HS-27A (cell line): ENCODE measurements around the gene SLC37A1.

Experiments used
- DNase-seq: peaks from one replicate; pipeline ENCODE4 v3.0.0-alpha.2; 2012; ENCODE audit warnings: low read depth, missing footprints

Gene SLC37A1

GRCh38 chr21:42562816-42563215, 49.2 kb downstream of the SLC37A1 start:
- DNase-seq = no peak

GRCh38 chr21:42563261-42563660, 49.6 kb downstream of the SLC37A1 start:
- DNase-seq = no peak

DNA sequence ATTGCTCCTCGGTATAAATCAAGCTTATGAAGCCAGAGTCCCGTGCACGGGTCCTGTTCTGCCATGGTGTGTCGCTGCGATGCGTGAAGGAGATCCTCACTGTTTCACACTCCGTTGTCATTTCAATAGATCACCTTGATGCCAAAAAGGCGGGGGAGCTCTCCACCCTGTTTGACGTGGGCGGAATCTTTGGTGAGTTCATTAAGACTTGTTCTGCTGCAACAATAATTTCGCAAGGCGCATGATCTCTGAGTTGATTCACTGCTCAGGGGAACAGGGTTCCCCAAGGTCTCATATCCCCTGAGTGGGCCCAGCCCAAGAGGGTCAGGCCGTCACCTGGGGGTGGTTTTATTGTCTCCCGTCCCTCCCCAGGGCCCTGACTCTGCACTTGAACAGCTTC, 50.0 kb downstream of the SLC37A1 start:
- no peak for DNase-seq

GRCh38 chr21:42564561-42564971, 50.9 kb downstream of the SLC37A1 start:
- no peak for DNase-seq

DNA sequence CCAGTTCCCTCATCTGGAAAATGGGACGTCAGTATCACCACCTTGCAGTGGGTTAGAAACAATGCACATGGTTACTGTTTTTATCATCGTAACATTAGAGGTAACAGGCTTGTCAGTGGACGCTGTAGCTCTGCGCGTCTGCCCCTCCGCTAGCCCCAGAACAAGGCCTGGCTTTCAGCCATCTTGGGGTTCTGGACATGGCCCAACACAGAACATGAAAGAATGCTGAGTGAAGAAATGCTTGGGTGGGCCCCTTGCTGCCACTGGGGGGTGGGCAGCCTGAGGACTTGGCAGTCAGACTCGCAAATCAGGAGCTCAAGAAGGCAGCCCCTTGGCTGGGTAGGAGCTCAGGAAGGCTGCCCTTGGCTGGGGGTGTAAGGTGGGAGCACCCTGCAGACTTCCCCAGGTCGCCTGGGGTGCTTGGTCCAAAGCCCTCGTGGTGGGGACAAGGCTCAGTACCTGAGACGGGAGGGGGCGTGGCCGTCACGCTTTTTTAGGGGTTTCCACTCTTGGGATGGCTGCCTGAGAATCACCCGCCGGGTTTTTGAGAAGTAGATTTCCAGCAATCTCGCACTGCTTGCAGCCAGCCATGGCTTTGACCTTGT, 51.7 kb downstream of the SLC37A1 start:
- DNase-seq = no peak

DNA sequence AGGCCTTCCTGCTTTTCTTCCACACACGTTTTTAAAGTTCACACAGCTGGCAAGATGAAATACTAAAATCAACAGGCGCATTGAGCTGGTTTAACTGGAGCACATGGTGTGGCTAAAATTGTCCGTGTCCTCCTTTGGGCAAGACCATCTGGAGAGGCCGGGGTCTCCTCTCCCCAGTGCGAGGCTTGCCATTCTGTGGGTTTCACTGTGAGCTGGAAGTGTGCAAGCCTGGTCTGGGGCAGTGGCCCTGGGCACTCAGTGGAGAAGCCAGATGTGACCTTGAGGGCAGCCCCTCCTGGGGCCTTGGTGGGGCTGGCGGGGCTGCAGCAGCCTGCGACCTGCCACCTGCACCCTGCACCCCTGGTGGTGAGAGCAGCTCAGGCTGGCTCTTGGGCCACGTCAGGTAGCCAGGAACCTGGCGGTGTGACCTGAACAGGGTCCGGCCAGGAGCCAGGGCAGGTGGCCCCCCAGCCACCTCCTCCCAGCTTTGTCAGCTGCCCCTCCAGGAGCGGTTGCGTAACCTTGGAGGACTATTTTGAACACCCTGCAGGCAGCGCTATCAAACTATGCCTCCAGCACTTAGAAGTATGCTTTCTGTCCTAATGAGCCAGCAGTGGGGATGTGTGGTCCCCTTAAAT, 52.4 kb downstream of the SLC37A1 start:
- no peak for DNase-seq

- no peak for DNase-seq
Observed at GRCh38 chr21:42566524-42567213, 53.0 kb downstream of the SLC37A1 start.

DNA sequence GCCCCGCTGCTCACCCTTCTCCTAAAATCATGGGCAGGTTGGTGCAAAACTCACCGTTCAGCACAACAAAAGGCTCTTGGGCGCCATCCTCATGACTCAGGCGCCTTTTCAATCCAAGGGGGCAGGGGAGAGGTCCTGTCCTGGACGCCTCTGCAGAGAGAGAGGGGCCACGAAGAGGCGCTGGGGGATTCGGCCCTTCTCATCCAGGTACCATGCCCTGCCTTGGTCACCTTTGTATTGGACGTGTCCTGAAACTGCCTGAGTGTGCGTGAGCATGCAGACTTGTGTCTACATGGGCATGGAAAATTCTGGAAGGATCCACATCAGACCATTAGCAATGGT, 53.5 kb downstream of the SLC37A1 start:
- no peak for DNase-seq

DNA sequence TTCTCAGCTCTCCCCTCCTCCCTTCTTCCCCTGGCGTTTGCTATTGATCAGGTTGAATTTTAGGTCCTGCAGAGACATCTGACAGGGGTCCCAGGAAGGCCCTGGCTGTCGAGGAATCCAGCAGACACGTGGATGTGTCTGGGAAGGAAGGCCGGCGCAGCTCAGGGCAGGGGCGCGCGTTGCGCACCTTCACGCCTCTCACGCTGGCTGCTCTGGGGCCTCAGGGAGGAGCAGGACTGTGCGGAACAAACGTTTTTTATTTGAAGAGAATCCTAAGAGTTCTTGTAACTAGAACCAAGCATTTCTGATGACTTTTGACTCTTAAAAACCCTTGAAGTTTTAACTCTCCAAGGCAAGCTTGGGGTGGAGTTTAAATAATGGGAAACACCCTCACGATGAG, 54.2 kb downstream of the SLC37A1 start:
- no peak for DNase-seq

DNA sequence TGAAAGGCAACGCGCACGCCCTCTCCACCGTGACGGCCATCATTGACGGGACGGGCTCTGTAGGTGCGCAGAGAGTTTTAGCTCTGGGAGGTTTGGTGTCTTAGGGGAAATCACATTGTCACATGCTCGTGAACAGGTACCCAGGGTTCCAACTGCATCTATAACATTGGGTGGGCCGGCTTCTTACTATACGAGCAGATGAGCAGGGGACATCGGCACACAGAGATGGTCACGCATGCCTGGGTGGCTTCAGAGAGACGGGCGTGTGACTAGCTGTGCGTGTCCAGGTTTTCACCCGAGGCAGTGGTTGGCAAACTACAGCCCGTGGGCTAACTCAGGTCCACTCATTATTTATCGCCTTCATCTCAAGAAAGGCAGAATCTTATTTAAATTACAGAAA, 54.7 kb downstream of the SLC37A1 start:
- no peak for DNase-seq

DNA sequence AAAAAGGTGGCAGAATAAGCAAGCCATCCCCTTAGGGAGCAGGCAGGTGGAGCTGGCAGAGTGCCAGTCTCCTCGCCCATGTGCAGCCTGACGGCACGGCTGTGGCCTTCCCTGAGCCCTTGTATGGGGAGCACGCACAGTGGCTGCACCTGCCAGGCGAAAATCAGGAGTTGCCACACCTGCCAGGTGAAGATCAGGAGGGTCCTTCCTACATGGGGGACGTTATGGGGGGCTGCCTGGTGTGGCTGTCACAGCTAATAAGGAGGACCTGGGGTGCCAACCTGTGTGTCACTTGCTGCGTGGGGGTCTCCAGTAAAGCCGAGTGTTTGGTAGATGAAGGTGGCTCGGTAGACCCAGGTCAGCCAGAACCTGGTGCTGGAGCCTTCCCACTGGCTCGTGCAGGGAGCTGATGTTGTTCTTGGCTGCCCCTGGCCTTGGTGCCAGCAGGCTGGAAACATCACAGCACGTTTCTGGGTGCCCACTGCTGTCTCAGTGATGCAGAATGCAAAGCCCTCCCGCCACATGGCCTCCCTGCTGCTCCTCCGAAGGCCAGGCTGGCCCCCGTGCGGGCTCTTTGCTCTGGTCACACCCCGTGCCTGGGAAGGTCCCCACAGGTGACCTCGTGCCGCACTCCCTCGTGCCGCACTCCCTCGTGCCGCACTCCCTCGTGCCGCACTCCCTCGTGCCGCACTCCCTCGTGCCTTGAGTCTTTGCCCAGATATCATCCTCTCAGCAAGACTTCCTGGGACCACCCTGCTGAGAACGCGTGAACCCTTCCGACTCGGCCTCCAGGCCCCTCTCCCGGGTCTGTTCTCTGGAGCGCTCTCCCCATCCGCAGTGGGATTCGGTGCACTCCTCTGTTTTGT, 55.4 kb downstream of the SLC37A1 start:
- no peak for DNase-seq

DNA sequence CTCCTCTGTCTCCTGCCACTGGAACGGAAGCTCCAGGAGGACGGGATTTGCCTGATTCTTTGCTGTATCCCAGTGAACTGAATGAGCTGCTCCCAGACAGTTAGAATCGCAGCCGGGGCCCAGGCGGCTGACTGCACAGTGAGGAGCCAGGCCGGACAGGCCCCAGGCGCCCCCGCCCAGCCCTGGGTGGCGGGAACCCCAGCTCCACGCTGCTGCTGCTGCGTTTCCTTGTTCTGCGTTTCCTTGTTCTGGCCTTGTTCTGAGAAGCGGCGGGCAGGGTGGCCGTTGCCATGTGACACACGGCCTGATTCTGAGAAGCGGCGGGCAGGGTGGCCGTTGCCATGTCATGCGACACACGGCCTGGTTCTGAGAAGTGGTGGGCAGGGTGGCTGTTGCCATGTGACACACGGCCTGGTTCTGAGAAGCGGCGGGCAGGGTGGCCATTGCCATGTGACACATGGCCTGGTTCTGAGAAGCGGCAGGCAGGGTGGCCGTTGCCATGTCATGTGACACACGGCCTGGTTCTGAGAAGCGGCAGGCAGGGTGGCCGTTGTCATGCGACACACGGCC, 56.2 kb downstream of the SLC37A1 start:
- DNase-seq = no peak

DNA sequence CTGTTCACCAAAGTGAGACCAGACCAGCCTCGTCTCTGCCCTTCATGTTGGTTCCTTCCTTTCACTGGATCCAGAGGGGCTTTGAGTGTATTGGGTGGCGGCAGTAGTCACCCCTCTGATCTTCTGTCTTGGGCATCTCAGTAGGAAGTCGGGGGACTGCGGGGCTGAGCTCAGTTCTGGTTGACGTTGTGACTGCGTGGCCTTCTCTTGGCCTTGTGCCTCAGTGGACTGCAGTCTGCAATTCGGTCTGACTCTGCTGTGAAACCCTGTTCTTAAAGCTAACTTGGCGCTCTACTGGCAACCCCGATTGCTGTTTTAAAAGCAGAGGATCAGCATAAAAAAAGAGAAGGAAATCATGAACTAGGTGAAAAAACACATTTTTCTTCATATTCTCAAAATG, 56.7 kb downstream of the SLC37A1 start:
- no peak for DNase-seq

DNA sequence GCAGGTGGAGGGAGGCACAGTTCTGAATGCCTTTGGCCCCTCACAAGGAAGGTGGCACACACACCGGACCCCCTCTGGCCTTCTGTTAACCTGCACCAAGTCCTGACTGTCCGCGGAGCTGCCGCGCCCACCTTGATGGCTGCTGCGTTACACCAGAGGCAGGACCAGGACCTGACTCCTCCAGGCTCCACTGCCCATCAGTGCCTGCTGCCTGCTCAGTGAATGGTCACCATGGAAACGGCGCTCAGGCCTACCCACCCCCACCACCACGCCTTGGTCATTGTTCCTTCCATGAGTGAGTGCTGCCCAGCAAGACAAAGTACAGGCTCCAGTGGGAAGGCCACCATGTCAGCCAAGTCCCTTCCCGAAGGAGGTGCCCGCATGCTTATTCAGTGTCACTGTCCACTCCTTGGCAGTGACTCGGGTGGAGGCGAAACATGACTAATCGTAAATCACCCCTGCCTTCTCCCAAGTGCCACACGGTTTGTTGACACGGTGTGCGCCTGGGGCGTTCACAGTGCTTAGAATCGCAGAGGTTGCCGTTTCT, 57.3 kb downstream of the SLC37A1 start:
- no peak for DNase-seq

DNA sequence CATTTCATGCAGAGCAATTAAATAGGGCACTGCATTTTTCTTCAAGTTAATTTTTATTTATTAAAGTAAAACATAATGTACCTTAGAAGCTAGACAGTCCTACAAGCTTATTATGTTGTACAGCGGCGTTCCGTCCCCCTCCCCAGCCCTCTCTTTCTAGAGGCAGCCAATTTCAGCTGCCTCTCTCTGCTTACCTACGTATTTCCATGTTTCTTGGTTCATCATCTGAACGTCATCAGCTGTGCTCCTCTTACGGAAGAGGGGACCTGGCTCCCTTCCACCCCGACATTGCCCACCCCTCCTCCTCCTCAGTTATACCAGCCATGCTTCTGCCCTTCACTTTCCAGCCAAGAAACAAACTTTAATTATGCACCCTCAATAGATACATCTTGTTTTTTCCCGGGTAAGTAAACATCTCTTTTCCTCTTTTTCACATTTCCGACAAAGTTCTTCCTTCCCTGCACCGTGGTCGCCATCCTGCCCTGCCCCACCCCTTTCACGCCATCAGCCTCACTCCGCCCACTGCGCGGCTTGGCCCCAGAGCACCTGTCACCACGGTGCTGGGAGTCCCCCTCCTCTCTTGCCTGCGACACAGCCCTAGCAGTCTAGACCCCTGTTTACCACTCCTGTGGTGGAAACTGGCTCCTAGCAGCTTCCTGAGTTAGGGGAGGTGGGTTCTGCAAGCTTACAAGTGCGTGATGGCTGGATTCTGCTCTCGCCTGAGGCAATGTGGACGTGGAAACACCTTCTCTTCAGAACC, 57.9 kb downstream of the SLC37A1 start:
- DNase-seq = no peak

DNA sequence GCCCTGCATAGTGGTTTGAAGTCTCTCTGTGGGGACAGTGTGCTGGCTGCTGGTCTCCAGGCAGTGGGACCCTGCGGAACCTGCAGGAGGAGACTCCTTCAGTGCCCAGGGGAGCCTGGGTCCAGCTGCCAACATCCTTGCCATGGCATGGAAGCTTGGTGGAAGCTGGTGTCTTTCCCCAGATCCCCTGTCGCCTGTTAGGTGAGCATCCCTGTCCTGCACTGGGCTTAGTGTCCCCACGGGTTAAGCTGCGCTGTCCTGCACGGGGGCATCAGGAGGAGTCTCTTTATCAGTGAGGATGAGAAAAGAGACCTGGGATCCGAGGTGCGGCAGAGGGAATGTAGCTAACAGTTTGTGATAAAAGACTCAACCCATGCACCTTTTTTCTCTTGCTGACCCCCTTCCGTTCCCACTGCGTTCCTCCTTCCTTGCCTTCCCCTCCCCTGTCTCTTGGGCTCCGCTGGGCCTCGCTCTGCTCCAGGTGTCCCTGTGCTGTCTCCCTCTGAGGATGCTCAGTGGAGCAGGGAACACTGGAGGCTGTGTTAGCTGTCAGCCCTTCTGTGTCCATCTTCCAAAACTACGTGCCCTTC, 59.3 kb downstream of the SLC37A1 start:
- DNase-seq = no peak

- no peak for DNase-seq
Observed at GRCh38 chr21:42574234-42575027, 60.8 kb downstream of the SLC37A1 start.

DNA sequence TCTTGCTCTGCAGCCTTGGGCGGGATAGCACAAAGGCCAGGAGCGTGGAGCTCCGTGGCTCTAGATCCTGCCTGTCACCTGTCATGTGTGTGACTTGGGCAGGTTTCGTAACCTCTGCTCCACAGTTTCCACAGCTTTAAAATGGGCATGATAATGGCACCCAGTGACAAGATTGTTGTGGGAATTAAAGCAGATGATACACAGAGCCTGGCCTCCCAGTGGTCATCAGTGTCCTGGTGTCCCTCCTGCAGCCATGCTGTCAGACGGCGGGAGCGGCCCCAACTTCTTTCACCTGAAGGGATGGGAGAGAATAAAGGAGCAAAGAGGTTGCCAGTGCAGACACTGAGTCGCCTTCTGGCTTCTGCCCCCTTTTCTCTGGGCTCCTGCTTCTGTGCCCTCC, 61.5 kb downstream of the SLC37A1 start:
- no peak for DNase-seq

DNA sequence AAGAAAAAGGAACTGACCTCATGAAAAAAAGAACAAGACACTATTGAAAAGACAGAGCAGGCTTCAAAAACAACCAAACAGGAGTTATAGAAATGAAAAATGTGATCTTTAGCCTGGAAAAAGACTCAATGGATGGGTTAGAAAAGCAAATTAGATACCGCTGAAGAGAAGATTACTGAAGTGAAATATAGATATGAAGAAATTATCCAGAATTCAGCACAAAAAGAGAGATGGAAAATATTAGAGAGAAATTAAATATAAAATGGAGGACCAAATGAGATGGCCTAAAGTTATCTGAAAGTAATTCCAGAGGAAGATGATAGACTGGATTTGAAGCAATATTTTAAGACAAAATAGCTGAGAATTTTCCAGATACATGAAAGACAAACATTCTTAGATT, 63.0 kb downstream of the SLC37A1 start:
- no peak for DNase-seq

DNA sequence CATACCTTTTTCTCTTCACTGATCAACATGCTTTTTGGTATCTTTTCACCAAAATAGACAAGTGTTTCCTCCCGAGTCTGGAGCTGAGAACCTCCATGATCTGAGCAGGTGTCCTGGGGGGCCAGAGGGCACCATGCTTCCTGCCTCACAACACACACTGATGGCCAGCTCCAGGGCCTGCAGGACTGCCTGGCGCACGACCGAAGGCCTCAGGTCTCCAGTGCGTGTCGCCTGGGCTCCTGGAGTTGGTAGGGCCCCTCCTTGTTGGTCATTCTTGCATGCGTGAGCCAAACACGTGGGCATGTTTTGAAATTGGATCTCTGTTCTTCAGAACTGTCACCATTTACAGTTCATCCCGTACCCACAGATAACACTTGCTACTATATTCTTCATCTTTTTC, 64.4 kb downstream of the SLC37A1 start:
- no peak for DNase-seq
